ACC112 (cell line): ENCODE data around the gene KRTAP2-2.

Experiments
- H2AFZ ChIP-seq: fragments of 200-600 bp; sonication (generic); one replicate; pipeline ENCODE4 v1.6.0; 2017; ENCODE audit warnings: antibody characterized with exemption, low read length; ENCODE audit not compliant: unreplicated experiment
- H3K27ac ChIP-seq: fragments of 200-600 bp; sonication (generic); 2 replicates; pipeline ENCODE4 v1.5.1; 2014; ENCODE audit warnings: low read depth, mild to moderate bottlenecking, antibody characterized with exemption, low read length, moderate library complexity
- H3K27me3 ChIP-seq: fragments of 200-600 bp; sonication (generic); 2 replicates; pipeline ENCODE4 v1.6.1; 2014; ENCODE audit warnings: mild to moderate bottlenecking, antibody characterized with exemption, low read length, moderate library complexity, mixed read lengths; ENCODE audit not compliant: insufficient read depth
- H3K36me3 ChIP-seq: fragments of 200-600 bp; sonication (generic); 2 replicates; pipeline ENCODE4 v1.6.1; 2016; ENCODE audit warnings: mild to moderate bottlenecking, antibody characterized with exemption, low read length, moderate library complexity, mixed read lengths; ENCODE audit not compliant: insufficient read depth
- H3K4me1 ChIP-seq: fragments of 200-600 bp; sonication (generic); one replicate; pipeline ENCODE4 v1.6.1; 2016; ENCODE audit warnings: low read length, mixed read lengths; ENCODE audit not compliant: insufficient read depth, unreplicated experiment, control insufficient read depth
- H3K4me3 ChIP-seq: fragments of 200-600 bp; sonication (generic); 2 replicates; pipeline ENCODE4 v1.5.1; 2014; ENCODE audit warnings: mild to moderate bottlenecking, low read depth, low read length
- H3K79me2 ChIP-seq: fragments of 200-600 bp; sonication (generic); one replicate; pipeline ENCODE4 v1.6.0; 2016; ENCODE audit warnings: low read length; ENCODE audit not compliant: control insufficient read depth, unreplicated experiment, insufficient read depth

The KRTAP2-2 gene

GRCh38 chr17:41019415-41019814, 35.6 kb downstream of the KRTAP2-2 start:
- H2AFZ ChIP-seq, result no peak overlapping the region
- H3K4me3 ChIP-seq, result no peak overlapping the region
- H3K4me1 ChIP-seq, result peaks cover 1% of the 10 kb centered on the region
- H3K36me3 ChIP-seq, result no peaks in the 10 kb centered on the region
- H3K79me2 ChIP-seq, result no peaks in the 10 kb centered on the region
- no peaks in the 10 kb centered on the region for H3K27me3 ChIP-seq
- no peak overlapping the region for H3K27ac ChIP-seq

GRCh38 chr17:41018541-41018940, 36.5 kb downstream of the KRTAP2-2 start:
- Histone ChIP-seq H3K4me3 (no peak overlapping the region), H3K27ac (no peak overlapping the region), H3K27me3 (no peaks in the 10 kb centered on the region), H2AFZ (no peak overlapping the region), H3K79me2 (no peaks in the 10 kb centered on the region), H3K36me3 (no peaks in the 10 kb centered on the region), H3K4me1 (no peaks in the 10 kb centered on the region)

GRCh38 chr17:41016578-41017215, 38.3 kb downstream of the KRTAP2-2 start:
- H3K27ac ChIP-seq, result no peak overlapping the region
- no peak overlapping the region for H3K4me3 ChIP-seq
- no peak overlapping the region for H2AFZ ChIP-seq

GRCh38 chr17:41015454-41015853, 39.6 kb downstream of the KRTAP2-2 start:
- no peak overlapping the region for H3K4me3 ChIP-seq
- no peak overlapping the region for H2AFZ ChIP-seq
- no peaks in the 10 kb centered on the region for H3K36me3 ChIP-seq
- no peaks in the 10 kb centered on the region for H3K27me3 ChIP-seq
- H3K4me1 ChIP-seq, result no peaks in the 10 kb centered on the region
- no peaks in the 10 kb centered on the region for H3K79me2 ChIP-seq
- no peak overlapping the region for H3K27ac ChIP-seq

More at GRCh38 chr17:41016578-41017215, 38.3 kb downstream of the KRTAP2-2 start:
- no peaks in the 10 kb centered on the region for H3K4me1 ChIP-seq
- no peaks in the 10 kb centered on the region for H3K36me3 ChIP-seq
- no peaks in the 10 kb centered on the region for H3K79me2 ChIP-seq
- H3K27me3 ChIP-seq, result no peaks in the 10 kb centered on the region

- Histone ChIP-seq H3K27ac (no peak overlapping the region), H3K4me3 (no peak overlapping the region)
Observed at GRCh38 chr17:41013606-41014005, 41.4 kb downstream of the KRTAP2-2 start.

GRCh38 chr17:41013181-41013580, 41.8 kb downstream of the KRTAP2-2 start:
- Histone ChIP-seq H3K36me3 (no peaks in the 10 kb centered on the region), H2AFZ (no peak overlapping the region), H3K27me3 (no peaks in the 10 kb centered on the region), H3K79me2 (no peaks in the 10 kb centered on the region), H3K4me1 (no peaks in the 10 kb centered on the region), H3K4me3 (no peak overlapping the region), H3K27ac (no peak overlapping the region)

More at GRCh38 chr17:41013606-41014005, 41.4 kb downstream of the KRTAP2-2 start:
- Histone ChIP-seq H3K27me3 (no peaks in the 10 kb centered on the region), H3K79me2 (no peaks in the 10 kb centered on the region), H3K36me3 (no peaks in the 10 kb centered on the region), H3K4me1 (no peaks in the 10 kb centered on the region), H2AFZ (no peak overlapping the region)

GRCh38 chr17:41012326-41013120, 42.5 kb downstream of the KRTAP2-2 start:
- Histone ChIP-seq H3K4me1 (no peaks in the 10 kb centered on the region), H3K79me2 (no peaks in the 10 kb centered on the region), H3K27me3 (no peaks in the 10 kb centered on the region), H2AFZ (no peak overlapping the region), H3K27ac (no peak overlapping the region), H3K4me3 (no peak overlapping the region), H3K36me3 (no peaks in the 10 kb centered on the region)

GRCh38 chr17:41010441-41010840, 44.6 kb downstream of the KRTAP2-2 start:
- no peaks in the 10 kb centered on the region for H3K27me3 ChIP-seq
- H3K4me3 ChIP-seq, result no peak overlapping the region
- no peak overlapping the region for H3K27ac ChIP-seq
- no peak overlapping the region for H2AFZ ChIP-seq
- H3K79me2 ChIP-seq, result no peaks in the 10 kb centered on the region
- no peaks in the 10 kb centered on the region for H3K36me3 ChIP-seq
- no peaks in the 10 kb centered on the region for H3K4me1 ChIP-seq

GRCh38 chr17:41009936-41010335, 45.1 kb downstream of the KRTAP2-2 start:
- Histone ChIP-seq H3K4me3 (no peak overlapping the region), H2AFZ (no peak overlapping the region), H3K27me3 (no peaks in the 10 kb centered on the region), H3K4me1 (no peaks in the 10 kb centered on the region), H3K27ac (no peak overlapping the region), H3K36me3 (no peaks in the 10 kb centered on the region), H3K79me2 (no peaks in the 10 kb centered on the region)

- no peaks in the 10 kb centered on the region for H3K4me1 ChIP-seq
- H3K4me3 ChIP-seq, result no peak overlapping the region
- H2AFZ ChIP-seq, result no peak overlapping the region
- H3K79me2 ChIP-seq, result no peaks in the 10 kb centered on the region
- H3K27me3 ChIP-seq, result no peaks in the 10 kb centered on the region
- H3K27ac ChIP-seq, result no peak overlapping the region
- no peaks in the 10 kb centered on the region for H3K36me3 ChIP-seq
Observed at GRCh38 chr17:41009301-41009760, 45.7 kb downstream of the KRTAP2-2 start.

- Histone ChIP-seq H3K79me2 (no peaks in the 10 kb centered on the region), H3K27ac (no peak within 1 kb of the TSS), H2AFZ (no peak within 1 kb of the TSS), H3K4me3 (no peak within 1 kb of the TSS), H3K36me3 (no peaks in the 10 kb centered on the region), H3K4me1 (no peaks in the 10 kb centered on the region), H3K27me3 (no peaks in the 10 kb centered on the region)
Observed at GRCh38 chr17:41008811-41009210, 46.2 kb downstream of the KRTAP2-2 start, which contains the start of gene KRTAP3-1. Gene KRTAP3-1 (minus strand): TSS chr17:41009128. CDS start chr17:41009074, 54 bp downstream.
